Neural cell (in vitro differentiated cells): ENCODE results near the gene ART5. TPM values are rescaled to one million over a fixed set of nuclear protein-coding genes. Genes with fewer than 3 reads are reported as not detected.

Experiments used
- H2AFZ ChIP-seq: fragments of 200-600, 300-800 bp; sonication (generic), shearing (Covaris generic); 2 replicates; pipeline ENCODE4 v1.6.0; 2014; ENCODE audit warnings: low read depth, mild to moderate bottlenecking, antibody characterized with exemption, low read length, moderate library complexity
- H3F3A ChIP-seq: fragments of 200-600 bp; shearing (Covaris generic); 2 replicates; pipeline ENCODE4 v1.6.1; 2016; ENCODE audit warnings: mild to moderate bottlenecking, moderate library complexity, mixed read lengths, antibody characterized with exemption, low read length; ENCODE audit not compliant: insufficient read depth, poor library complexity, severe bottlenecking
- H3K27ac ChIP-seq: fragments of 200-600, 300-800 bp; sonication (generic), shearing (Covaris generic); 2 replicates; pipeline ENCODE4 v1.5.1; 2014; ENCODE audit warnings: mild to moderate bottlenecking, low read length, moderate library complexity
- H3K27me3 ChIP-seq: fragments of 300-800, 200-600 bp; sonication (generic), shearing (Covaris generic); 2 replicates; pipeline ENCODE4 v1.6.0; 2014; ENCODE audit warnings: mild to moderate bottlenecking, low read depth, low read length, moderate library complexity; ENCODE audit not compliant: insufficient read depth
- H3K36me3 ChIP-seq: fragments of 300-800, 200-600 bp; sonication (generic), shearing (Covaris generic); 2 replicates; pipeline ENCODE4 v1.5.1; 2014; ENCODE audit warnings: mild to moderate bottlenecking, antibody characterized with exemption, low read length, moderate library complexity; ENCODE audit not compliant: insufficient read depth
- H3K4me2 ChIP-seq: fragments of 300-800, 200-600 bp; sonication (generic), shearing (Covaris generic); 2 replicates; pipeline ENCODE4 v1.6.0; 2014; ENCODE audit warnings: mild to moderate bottlenecking, low read length
- H3K4me3 ChIP-seq: fragments of 300-800, 200-600 bp; sonication (generic), shearing (Covaris generic); 2 replicates; pipeline ENCODE4 v1.5.1; 2014; ENCODE audit warnings: mild to moderate bottlenecking, low read length, moderate library complexity
- H3K79me2 ChIP-seq: fragments of 200-600 bp; shearing (Covaris generic); replicated peaks from 2 replicates; pipeline ENCODE4 v1.6.0; 2014; ENCODE audit warnings: mild to moderate bottlenecking, low read length, moderate library complexity; ENCODE audit not compliant: insufficient read depth
- H3K9ac ChIP-seq: fragments of 300-800, 200-600 bp; sonication (generic), shearing (Covaris generic); 2 replicates; pipeline ENCODE4 v1.6.1; 2016; ENCODE audit warnings: mild to moderate bottlenecking, low read length, mixed read lengths
- H3K9me2 ChIP-seq: fragments of 200-600 bp; shearing (Covaris generic); 2 replicates; pipeline ENCODE4 v1.6.1; 2016; ENCODE audit warnings: mild to moderate bottlenecking, low read length, mixed read lengths; ENCODE audit not compliant: insufficient read depth
- H3K9me3 ChIP-seq: fragments of 200-600, 300-800 bp; sonication (generic), shearing (Covaris generic); 2 replicates; pipeline ENCODE4 v1.6.1; 2016; ENCODE audit warnings: mild to moderate bottlenecking, mixed run types, low read length, moderate library complexity, mixed read lengths
- H4K20me1 ChIP-seq: fragments of 200-600 bp; shearing (Covaris generic); 2 replicates; pipeline ENCODE4 v1.6.1; 2016; ENCODE audit warnings: mild to moderate bottlenecking, mixed run types; ENCODE audit not compliant: insufficient read depth
- EP300 ChIP-seq: fragments of 450-650 bp; conservative IDR thresholded peaks from 2 replicates; pipeline ENCODE4 v1.6.1; 2014; ENCODE audit warnings: antibody characterized with exemption, mild to moderate bottlenecking, moderate library complexity; ENCODE audit not compliant: poor library complexity, severe bottlenecking
- EZH2 ChIP-seq: fragments of 200-600, 300-800 bp; shearing (Covaris generic), sonication (generic); IDR thresholded peaks from 2 replicates; pipeline ENCODE4 v1.6.1; 2014; ENCODE audit warnings: antibody characterized with exemption, low read length, borderline replicate concordance, mild to moderate bottlenecking; ENCODE audit not compliant: insufficient read depth, poor library complexity, severe bottlenecking
- MXI1 ChIP-seq: fragments of 450-650 bp; conservative IDR thresholded peaks from 2 replicates; pipeline ENCODE4 v1.6.1; 2014; ENCODE audit warnings: antibody characterized with exemption, mild to moderate bottlenecking; ENCODE audit not compliant: poor library complexity, severe bottlenecking
- POLR2AphosphoS5 ChIP-seq: IDR thresholded peaks from 2 replicates; pipeline ENCODE4 v1.6.1; 2012
- RAD21 ChIP-seq: fragments of 450-650 bp; conservative IDR thresholded peaks from 2 replicates; pipeline ENCODE4 v1.6.1; 2014; ENCODE audit warnings: antibody characterized with exemption, mild to moderate bottlenecking, moderate library complexity
- SMC3 ChIP-seq: fragments of 450-650 bp; conservative IDR thresholded peaks from 2 replicates; pipeline ENCODE4 v1.6.1; 2014; ENCODE audit warnings: antibody characterized with exemption, mild to moderate bottlenecking, moderate library complexity; ENCODE audit not compliant: poor library complexity
- TAF1 ChIP-seq: IDR thresholded peaks from 2 replicates; pipeline ENCODE4 v1.6.1; 2012; ENCODE audit warnings: low read depth
- polyA plus RNA-seq: library from polyadenylated mRNA; depleted of rRNA; stranded (reverse); fragments of >200 nt; gene quantifications from 2 replicates; pipeline ENCODE4 v1.2.3, GENCODE V29; 2014
- TF ChIP-seq, protein P1 (sequence below): fragments of 450-650 bp; IDR thresholded peaks from 2 replicates; pipeline ENCODE4 v1.5.1; 2014; ENCODE audit warnings: antibody characterized with exemption, mild to moderate bottlenecking, moderate library complexity; ENCODE audit not compliant: poor library complexity, severe bottlenecking
- TF ChIP-seq, protein P2 (sequence below): IDR thresholded peaks from 2 replicates; pipeline ENCODE4 v1.6.1; 2012; ENCODE audit warnings: borderline replicate concordance

Gene ART5
- polyA plus RNA-seq, 1 donor from 2014 or later: not detected

DNA sequence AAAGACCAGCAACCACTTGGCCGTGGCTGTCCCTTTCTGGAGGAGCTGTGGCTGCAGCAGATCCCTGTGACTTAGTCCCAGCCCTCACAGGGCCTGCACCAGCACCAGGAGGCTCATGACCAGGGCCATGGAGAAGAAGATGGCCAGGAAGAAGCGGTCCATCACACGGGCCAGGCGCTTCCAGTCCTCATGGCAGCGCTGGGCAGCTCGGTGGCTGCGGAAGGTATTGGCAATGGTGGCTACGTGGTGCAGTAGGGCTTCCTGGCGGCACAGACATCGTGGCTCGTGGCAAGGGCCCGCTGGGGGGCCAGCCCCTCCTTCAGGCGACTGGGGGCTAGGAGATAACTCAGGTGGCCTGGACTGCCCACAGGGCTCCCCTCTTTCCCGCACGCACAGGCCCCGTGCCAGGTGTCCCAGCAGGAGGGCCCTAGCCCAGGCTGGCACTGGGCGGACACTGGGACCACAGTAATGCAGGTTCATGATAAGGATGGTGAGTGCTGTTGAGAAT is 24.3 kb upstream of the ART5 start:
- no peaks in the 10 kb centered on the region for H3K9me3 ChIP-seq
- no peaks in the 10 kb centered on the region for H3K9me2 ChIP-seq
- no peak overlapping the region for H2AFZ ChIP-seq
- TF ChIP-seq RAD21 (no peak), EP300 (no peak), TAF1 (no peak), POLR2AphosphoS5 (no peak), MXI1 (no peak), SMC3 (no peak), EZH2 (no peak)
- TF ChIP-seq, protein P1, sequence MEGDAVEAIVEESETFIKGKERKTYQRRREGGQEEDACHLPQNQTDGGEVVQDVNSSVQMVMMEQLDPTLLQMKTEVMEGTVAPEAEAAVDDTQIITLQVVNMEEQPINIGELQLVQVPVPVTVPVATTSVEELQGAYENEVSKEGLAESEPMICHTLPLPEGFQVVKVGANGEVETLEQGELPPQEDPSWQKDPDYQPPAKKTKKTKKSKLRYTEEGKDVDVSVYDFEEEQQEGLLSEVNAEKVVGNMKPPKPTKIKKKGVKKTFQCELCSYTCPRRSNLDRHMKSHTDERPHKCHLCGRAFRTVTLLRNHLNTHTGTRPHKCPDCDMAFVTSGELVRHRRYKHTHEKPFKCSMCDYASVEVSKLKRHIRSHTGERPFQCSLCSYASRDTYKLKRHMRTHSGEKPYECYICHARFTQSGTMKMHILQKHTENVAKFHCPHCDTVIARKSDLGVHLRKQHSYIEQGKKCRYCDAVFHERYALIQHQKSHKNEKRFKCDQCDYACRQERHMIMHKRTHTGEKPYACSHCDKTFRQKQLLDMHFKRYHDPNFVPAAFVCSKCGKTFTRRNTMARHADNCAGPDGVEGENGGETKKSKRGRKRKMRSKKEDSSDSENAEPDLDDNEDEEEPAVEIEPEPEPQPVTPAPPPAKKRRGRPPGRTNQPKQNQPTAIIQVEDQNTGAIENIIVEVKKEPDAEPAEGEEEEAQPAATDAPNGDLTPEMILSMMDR: no peak
- TF ChIP-seq, protein P2, sequence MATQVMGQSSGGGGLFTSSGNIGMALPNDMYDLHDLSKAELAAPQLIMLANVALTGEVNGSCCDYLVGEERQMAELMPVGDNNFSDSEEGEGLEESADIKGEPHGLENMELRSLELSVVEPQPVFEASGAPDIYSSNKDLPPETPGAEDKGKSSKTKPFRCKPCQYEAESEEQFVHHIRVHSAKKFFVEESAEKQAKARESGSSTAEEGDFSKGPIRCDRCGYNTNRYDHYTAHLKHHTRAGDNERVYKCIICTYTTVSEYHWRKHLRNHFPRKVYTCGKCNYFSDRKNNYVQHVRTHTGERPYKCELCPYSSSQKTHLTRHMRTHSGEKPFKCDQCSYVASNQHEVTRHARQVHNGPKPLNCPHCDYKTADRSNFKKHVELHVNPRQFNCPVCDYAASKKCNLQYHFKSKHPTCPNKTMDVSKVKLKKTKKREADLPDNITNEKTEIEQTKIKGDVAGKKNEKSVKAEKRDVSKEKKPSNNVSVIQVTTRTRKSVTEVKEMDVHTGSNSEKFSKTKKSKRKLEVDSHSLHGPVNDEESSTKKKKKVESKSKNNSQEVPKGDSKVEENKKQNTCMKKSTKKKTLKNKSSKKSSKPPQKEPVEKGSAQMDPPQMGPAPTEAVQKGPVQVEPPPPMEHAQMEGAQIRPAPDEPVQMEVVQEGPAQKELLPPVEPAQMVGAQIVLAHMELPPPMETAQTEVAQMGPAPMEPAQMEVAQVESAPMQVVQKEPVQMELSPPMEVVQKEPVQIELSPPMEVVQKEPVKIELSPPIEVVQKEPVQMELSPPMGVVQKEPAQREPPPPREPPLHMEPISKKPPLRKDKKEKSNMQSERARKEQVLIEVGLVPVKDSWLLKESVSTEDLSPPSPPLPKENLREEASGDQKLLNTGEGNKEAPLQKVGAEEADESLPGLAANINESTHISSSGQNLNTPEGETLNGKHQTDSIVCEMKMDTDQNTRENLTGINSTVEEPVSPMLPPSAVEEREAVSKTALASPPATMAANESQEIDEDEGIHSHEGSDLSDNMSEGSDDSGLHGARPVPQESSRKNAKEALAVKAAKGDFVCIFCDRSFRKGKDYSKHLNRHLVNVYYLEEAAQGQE: no peak
- no peak overlapping the region for H3K4me2 ChIP-seq
- no peak overlapping the region for H3K4me3 ChIP-seq
- no peak overlapping the region for H3K27ac ChIP-seq
- no peaks in the 10 kb centered on the region for H3K27me3 ChIP-seq
- no peak overlapping the region for H3K9ac ChIP-seq
- peaks cover 7% of the 10 kb centered on the region for H3K36me3 ChIP-seq
- H3K79me2 ChIP-seq: no peaks in the 10 kb centered on the region
- no peaks in the 10 kb centered on the region for H4K20me1 ChIP-seq
- no peaks in the 10 kb centered on the region for H3F3A ChIP-seq

- Histone ChIP-seq H3K4me2 (no peak overlapping the region), H3K9me3 (no peaks in the 10 kb centered on the region), H3K27ac (no peak overlapping the region), H3K9ac (no peak overlapping the region), H3K79me2 (no peaks in the 10 kb centered on the region), H2AFZ (no peak overlapping the region), H4K20me1 (no peaks in the 10 kb centered on the region), H3K9me2 (no peaks in the 10 kb centered on the region), H3K36me3 (peaks cover 7% of the 10 kb centered on the region), H3K27me3 (no peaks in the 10 kb centered on the region), H3F3A (no peaks in the 10 kb centered on the region), H3K4me3 (no peak overlapping the region)
- TF ChIP-seq POLR2AphosphoS5 (no peak), EZH2 (no peak), EP300 (no peak), SMC3 (no peak), TAF1 (no peak), MXI1 (no peak), RAD21 (no peak)
- TF ChIP-seq, protein P1: no peak
- TF ChIP-seq, protein P2: no peak
Measured at GRCh38 chr11:3665336-3666022, 23.7 kb upstream of the ART5 start.
